PC-9 (cell line): Measurements from ENCODE around the gene AFAP1L2.

Experiments used
- EZH2 ChIP-seq: fragments of 200-600 bp; sonication (generic); IDR thresholded peaks from 2 replicates; pipeline ENCODE4 v1.8.0; 2017; ENCODE audit warnings: antibody characterized with exemption, low read depth
- TF ChIP-seq, protein P1 (sequence below): fragments of 200-600 bp; sonication (generic); conservative IDR thresholded peaks from 2 replicates; pipeline ENCODE4 v1.6.1; 2017; ENCODE audit warnings: mixed run types, antibody characterized with exemption, mild to moderate bottlenecking, moderate library complexity

DNA sequence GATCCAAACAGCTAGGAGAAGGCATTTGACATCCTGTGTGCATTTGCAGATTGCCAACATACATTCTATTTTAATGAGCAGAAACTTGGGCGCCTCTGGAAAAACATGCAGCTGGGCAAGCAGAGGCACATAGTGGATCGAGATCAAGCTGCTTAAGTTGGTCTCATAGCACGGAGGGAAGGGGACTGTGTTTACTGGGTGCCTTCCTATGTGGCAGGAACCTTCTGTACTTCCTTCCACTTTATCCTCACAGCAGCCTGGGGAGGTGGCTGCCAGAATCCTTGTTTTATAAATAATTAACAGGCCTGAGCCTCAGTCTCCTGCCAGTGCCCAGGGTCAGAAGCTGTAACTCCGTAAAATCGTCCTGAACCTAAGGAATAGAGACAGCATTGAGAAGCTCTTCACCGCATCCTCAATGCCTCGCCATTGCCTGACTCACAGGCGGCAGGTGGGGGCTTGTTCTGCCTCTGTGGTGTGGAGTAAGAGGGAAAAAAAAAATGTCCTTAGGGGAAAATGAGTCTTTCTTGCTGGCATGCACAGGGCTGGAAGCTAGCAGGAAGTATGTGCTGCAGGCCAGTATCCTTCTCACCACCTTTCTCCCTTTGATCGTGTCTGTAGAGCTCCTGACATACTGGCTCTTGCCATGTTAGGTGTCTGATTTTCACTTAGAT lies 159.0 kb downstream of the AFAP1L2 start:
- TF ChIP-seq, protein P1, sequence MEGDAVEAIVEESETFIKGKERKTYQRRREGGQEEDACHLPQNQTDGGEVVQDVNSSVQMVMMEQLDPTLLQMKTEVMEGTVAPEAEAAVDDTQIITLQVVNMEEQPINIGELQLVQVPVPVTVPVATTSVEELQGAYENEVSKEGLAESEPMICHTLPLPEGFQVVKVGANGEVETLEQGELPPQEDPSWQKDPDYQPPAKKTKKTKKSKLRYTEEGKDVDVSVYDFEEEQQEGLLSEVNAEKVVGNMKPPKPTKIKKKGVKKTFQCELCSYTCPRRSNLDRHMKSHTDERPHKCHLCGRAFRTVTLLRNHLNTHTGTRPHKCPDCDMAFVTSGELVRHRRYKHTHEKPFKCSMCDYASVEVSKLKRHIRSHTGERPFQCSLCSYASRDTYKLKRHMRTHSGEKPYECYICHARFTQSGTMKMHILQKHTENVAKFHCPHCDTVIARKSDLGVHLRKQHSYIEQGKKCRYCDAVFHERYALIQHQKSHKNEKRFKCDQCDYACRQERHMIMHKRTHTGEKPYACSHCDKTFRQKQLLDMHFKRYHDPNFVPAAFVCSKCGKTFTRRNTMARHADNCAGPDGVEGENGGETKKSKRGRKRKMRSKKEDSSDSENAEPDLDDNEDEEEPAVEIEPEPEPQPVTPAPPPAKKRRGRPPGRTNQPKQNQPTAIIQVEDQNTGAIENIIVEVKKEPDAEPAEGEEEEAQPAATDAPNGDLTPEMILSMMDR = no peak
- no peak for TF ChIP-seq EZH2
